Left kidney (tissue), 2 donors: ENCODE measurements around the gene GLT6D1. TPM values are rescaled to one million over a fixed set of nuclear protein-coding genes. Genes with fewer than 3 reads are reported as not detected.

Experiments
- DNase-seq: peaks from one replicate; pipeline ENCODE4 v3.0.0-alpha.2; 2013
- polyA plus RNA-seq: library from polyadenylated mRNA; unstranded; fragments of 120-200 nt; gene quantifications from one replicate; pipeline ENCODE4 v1.2.1, GENCODE V29; 2013; ENCODE audit not compliant: insufficient read length

The GLT6D1 gene
- polyA plus RNA-seq, 1 donor: not detected

DNA sequence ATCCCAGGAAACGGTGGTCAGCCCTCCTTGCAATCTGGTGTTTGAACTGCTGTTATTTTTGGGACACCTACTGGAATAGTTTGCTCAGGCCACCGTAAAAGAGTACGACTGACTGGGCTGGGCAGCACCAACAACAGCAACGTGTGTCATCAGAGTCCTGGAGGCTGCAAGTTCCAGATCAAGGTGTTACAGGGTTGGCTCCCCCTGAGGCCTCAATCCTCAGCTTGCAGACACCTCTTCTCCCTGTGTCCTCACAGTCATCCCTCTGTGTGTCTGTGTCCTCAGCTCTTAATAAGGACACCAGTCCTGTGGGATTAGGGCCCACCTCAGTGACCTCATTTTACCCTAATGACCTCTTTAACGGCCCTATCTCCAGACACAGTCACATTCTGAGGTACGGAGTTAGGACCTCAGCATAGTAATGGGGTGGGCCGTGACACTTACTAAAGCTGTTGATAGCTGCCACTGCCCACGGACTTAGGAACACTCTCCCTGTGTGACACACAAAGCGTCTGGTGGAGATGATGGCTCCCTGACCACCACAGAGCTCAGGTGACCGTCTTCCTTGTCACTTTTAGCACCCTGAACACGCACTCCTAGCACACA, 16.8 kb downstream of the GLT6D1 start:
- no peak for DNase-seq

DNA sequence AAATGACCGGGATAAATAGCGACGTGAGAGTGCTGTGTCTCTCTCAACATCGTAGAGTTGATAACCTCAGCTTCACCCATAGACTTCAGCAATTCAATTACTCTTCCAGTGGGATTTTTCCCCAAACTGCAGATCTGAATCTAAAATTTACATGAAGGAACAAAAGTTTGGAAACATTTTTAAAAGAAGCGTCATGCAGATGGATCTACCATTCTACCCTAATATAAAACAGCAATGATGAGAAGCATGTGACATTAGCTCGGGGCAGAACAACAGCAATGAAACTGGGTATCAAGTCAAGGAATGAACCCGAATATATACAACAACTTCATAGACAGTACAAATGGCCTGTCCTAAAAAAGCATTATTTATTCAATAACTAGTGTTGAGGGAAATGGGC, 18.8 kb downstream of the GLT6D1 start:
- DNase-seq: no peak

DNA sequence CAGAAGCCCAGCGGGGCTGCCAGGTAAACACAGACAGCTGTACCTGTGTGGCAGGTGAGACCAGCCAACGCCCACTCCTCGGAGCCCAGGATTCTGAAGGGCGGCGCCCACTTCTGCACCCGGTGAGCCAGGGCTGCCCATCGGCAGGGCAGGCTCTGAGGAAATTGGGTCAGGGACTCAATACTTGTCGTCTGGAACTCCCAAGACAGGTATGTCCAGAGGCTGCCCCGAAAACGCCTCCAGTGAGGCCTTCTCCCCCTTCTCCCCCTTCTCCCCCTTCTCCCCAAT, 19.8 kb downstream of the GLT6D1 start:
- DNase-seq: no peak

DNA sequence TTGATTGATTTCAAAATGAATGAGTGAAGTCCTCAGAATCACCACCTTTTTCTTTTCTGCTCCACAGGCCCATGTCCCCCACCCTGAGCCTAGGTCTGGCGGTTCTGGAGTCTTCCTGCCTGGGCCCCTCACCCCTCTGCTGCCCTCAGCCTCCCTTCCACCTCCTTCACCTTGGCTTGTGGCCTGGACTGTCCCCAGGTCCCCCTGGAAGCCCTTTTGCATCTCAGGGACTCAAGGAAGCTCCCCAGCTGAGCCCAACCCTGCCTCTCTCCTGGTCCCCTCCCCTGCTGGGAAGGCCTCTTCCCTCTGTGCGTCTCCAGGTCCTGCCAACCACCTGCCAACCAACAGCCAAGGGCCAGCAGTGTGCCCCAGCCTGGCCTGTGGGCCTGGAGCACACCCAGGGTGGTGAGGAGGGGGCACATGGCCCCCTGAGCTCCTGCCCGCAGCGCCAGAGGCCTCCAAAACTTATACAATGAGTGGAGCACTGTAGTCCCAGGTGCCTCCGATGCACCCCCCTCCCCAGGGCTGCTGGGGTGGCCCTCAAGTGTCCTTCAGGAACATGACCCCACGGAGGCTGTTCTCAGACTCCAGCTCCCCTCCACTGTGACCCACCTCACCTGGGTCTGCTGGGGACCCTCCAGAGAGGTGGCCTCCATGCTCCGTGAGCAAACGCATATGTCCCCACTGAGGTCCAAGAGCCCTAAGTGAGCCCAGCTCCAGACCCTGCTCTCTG, 20.3 kb downstream of the GLT6D1 start:
- DNase-seq: no peak

DNA sequence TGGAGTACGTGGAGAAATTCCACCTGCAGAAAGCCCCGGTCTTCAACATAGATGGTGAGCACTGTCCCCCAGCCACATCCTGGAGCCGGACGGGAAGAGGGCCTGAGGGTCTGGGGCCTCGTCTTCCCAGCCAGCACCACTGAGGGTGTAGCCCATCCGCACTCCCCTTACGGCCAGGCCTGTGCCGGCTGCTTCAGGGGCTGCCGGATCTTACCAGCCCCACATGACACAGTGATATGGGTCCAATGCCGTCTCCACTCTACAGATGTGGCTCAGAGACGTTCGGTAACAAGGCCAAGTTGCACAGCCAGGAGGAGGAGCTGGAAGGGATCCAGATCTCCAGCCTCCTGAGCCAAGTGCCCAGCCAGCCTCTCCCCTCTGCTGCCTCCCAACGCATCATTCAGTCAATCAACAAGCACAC, 21.3 kb downstream of the GLT6D1 start:
- no peak for DNase-seq

DNA sequence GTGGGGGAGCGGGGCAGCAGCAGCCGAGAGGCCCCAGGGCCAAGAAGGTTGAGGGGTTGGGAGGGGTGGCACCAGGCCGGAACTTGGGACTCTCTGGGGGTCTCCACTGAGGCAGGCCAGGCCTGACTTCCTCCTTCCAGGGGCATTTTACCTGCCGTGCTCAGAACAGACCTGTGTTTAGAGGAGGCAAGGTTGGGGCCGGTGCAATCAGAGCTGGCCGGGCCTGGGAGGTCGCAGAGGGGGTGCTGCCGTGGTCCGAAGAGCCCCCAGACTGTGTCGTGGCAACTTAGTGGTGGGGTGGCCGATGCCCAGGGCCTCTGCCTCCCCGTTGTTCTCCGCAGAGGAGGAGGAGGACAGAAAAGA, 21.8 kb downstream of the GLT6D1 start:
- DNase-seq: no peak

DNA sequence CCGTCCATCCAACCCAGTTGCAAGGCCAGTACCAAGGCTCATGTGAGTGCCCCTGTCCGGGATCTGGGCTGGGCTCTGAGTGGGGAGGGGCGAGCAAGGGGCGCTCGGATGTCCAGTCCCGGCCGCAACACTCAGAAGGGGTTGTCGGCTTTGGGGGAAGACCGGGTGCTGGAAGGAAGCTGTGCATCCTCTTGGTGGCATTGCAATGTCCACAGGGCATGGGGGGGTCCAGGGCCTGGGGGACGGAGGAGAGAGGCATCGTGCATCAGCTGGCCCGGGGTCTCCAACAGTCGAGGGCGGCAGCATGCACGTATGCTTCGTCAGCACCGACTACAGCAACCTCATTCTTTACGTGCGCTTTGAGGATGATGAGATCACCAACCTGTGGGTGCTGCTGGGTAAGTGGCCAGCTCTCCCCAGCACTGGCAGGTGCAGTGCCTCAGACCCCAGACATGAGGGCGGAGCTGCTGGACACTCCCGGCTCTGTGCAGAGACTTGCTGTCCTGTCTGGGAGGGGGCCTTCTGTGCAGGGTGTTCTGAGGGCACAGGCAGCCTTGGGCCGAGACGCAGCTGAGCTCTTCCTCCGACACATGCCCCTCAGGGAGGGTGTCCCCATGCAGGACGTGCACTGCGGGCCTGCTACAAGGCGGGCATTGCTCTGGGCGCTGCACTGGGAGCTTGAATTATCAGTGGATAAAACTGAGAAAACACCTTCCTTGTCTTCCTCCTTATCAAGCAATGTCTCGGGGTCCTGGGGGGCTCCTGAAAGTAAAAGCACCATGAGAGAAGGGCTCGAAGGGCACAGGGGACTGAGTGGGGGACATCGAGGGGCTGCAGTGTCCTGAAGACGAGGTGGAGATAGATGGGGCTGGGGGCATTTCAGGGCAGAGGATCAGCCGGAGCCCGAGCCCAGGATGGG, 22.5 kb downstream of the GLT6D1 start:
- DNase-seq: no peak

DNA sequence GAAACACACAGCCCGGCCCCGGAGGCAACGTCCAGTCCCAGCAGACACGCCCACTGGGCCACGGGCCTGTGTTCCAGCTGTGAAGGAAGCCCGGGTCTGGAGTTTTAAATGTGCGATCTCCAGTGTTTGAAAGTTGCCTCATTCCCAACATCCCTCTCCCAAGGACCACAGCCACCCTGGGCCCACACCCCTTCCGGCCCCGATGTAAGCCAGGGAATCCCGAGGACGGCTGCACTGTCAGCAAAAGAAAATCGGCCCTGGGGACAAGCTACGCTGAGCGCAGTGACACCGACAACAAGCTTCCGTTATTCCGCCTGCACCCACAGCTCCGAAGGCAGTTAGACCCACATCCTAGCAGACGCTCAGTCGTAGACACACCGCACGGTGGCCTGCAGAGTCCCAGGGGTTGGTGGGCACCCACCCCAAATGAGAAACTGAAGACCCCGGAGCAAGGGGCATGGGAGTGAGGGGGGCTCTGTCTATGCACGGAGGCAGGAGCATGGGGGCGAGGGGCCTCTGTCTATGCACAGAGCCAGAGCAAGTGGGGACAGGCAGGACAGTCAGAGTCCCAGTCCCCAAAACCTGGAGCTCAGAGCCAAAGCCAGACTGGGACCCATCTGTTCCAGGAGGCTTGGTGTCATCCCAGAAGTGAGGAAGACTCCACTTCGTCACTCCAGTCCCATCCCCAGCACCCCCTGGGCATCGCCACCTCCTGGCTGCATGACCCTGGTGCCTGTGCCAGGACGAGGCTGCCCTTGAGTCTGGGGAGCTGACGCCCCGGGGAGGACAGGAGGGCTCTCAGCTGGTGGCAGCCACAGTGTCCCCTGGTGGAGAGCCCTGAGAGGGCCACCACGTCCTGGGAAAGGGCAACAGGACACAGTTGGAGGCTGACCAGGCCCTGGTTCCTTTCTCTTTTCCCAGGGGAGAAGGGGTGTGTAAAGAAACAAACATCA, 23.4 kb downstream of the GLT6D1 start:
- no peak for DNase-seq

DNA sequence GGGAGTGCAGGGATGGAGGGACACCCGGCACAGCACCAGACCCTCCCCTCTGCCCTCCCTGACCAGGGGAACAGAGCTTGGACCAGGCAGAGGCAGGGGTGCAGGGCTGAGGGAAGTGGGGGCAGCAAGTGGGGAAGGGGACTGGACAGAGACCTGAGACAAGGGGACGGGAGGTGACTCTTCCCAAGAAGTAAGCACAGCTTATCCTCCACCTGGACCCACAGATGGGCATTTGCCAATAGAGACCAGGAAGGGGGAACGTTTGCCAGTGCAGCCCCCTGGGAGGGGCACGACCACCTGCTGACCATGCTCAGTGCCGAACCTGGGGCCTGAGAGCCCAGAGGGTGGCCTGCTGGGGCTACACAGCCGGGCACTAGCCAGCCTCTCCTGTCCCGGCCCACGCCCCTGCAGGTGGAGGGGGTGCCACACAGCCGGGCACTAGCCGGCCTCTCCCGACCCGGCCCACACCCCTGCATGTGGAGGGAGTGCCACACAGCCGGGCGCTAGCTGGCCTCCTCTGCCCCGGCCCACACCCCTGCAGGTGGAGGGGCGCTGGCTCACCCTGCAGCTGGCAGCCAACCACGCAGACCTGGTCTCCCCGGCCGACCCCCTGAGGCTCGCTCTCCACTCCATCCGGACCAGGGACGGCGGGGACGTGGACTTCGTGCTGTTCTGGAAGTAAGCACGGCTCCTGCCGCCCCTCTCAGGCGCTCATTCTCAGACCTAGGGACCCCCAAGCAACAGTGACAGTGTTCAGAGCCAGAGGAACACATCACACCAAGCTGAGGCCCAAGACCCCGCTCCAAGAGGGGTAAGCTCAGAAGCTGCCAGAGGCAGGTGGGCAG, 24.3 kb downstream of the GLT6D1 start:
- DNase-seq: no peak

DNA sequence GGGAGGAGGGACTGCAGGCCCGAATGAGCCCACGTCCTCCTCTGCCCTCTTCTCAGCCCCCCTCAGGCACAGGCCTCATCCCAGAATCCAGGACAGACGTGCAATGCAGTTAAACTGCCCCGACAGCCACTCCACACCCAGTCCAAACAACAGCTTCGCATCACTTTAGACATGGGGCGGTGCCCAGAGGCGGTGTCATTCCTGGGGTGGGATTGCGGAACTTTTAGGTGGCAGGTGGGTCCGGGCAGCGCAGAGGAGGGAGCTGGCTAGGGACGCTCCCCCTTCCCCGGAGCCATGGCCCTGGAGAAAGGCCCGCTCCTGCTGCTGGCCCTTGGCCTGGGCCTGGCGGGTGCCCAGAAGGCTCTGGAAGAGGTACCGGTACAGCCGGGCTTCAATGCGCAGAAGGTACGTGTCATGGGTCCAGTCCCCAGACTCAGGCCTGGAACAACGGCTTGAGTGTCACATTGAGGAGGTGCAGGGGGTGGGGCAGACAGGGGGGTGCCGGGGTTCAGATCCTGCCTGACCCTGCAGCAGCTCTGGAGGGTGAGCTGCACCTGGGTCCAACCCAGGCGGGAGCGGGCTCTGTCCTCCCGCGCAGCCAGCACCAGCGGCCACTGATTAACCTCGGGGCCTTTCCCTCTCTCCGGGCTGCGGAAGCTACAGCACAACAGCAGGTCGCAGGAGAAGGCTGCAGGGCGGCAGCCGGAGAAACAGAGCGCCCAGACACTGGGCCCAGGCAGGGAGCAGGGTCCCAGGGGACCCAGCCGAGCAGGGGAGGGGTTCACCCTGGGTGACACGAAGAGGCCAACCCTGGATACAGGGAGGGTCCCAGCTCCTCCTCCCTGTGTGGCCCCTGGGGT, 25.2 kb downstream of the GLT6D1 start:
- DNase-seq: no peak

DNA sequence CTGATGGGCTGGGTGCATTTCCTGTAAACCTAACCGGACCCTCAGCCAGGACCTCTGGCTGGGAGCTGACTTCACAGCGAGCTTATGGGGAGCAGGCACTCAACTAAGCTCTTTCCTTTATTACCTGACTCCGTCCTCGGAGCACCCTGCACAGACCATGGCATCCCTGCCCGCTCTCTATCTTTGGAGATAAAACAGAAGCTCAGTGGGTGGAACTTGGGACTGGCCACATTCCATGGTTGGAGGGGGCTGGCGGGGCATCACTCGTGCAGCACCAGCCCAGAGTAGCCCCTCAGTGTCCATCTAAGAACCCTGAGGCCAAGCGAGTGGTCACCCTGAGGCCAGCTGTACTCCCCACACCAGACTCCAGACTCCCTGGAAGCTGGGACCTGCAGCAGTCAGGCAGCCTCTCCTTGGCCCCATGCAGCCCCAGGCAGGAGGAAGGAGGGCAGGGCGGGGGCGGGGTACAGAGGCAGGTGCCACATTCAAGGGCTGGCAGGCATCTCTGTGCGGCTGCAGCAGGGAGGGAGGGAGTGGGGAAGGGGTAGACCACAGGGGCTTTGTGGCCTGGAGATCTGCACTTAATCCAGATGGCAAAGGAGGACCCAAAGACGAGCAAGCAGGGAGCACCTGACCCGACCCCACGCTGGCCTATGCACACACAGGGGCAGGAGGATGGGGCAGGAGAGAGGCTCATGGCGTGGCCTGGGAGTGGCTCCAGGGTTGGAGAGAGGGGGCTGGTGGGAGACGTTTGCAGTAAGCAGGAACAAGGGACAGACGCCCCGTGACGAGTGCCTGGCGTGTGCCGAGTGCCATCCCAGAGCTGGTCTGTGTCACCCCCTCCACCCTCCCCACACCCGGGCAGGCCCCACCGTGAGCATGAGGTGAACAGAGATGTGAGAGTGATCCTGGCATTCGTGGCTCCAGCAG, 26.1 kb downstream of the GLT6D1 start:
- no peak for DNase-seq

DNA sequence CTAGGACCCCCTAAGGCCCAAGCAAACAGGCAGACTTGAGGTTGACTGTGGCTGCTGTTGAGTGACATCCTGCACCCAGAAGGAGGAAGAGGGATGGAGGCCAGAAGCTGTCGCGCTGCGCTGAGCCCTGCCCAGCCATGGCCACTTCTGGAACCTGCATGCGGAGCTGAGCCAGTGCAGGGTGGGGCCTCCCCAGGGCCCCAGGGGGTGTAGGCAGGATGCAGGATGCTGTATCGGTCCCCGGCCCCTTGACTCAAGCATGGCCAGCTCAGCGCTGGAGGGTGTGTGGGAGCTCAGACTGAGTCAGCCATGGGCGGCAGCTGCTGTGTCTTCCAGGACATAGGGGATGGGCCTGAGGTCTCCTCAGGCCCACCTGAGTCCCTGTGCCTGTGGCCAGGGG, 26.9 kb downstream of the GLT6D1 start:
- no peak for DNase-seq

DNA sequence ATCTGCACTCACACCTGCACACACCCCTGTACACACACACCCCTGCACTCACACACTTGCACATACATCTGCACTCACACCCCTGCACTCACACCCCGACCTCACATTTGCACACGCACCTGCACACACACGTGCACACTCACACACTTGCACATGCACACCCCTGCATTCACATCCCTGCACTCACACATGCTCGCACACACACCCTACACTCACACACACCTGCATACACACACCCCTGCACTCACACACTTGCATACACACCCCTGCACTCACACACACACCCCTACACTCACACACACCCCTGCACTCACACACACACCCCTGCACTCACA, 27.5 kb downstream of the GLT6D1 start:
- no peak for DNase-seq

DNA sequence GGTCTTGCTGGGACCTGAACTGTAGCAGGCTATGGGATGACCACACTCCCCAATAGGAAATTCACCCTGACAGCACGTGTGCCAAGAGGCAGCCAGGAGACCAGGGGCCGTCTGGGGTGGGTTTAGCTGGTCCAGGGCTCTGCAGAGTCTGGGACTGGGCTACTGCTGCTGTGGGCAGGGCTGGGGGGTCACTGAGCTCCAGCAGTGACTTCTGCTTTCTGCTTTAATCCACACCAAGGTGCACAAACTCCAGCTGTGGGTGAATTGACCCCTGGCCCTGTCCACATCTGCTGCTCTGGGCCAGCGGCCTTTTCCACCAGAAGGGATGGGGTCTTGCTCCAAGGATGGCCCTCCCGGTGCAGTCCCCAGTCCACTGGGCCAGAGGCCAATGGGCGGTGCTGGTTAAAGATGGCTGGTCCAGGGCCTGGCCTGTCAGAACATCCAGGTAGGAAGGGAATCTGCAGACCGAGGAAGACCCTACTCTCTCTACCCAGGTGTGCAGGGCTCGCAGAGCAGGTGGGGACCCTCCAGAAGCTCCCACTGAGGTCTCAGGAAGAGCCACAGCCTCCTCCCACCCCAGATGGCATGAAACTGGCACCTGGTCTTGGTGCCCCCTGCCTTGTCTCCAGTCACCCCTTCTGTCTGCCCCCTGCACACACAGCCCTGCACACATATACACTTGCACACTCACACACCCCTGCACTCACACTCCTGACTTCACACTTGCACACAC, 28.0 kb downstream of the GLT6D1 start:
- DNase-seq: no peak

DNA sequence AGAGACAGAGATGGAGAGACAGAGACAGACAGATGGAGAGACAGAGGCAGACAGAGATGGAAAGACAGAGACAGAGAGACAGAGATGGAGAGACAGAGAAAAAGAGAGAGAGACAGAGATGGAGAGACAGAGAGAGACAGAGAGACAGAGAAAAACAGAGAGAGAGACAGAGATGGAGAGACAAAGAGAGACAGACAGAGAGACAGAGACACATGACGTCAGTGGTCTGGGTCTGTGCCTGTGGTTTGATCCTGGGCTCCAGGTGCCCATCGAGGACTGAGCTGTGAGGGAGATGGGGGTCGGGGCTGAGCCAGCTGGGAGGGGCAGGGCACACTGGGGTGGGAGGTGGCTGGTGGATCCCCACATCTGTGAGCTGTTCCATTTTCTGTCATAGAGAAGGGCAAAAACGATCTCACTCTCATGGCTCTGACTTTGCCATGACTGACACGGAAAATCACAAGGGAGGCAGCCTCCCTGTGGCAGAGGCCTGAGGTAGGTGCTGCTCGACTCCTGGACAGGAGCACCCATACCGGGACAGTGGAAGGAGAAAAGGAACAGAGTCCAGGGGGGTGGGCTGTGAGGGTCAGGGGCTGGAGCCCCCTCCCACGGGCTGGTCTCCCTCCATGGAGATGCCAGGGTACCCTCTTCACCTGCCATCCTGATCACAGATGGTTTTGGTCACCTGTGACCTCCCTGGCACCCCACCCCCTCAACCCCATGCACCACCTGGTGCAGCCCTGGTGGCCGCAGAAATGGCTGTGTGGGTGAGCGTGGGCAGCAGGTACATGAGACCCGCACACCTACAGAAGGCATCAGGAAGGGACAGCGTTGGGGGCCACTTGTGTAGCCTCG, 28.8 kb downstream of the GLT6D1 start:
- no peak for DNase-seq

DNA sequence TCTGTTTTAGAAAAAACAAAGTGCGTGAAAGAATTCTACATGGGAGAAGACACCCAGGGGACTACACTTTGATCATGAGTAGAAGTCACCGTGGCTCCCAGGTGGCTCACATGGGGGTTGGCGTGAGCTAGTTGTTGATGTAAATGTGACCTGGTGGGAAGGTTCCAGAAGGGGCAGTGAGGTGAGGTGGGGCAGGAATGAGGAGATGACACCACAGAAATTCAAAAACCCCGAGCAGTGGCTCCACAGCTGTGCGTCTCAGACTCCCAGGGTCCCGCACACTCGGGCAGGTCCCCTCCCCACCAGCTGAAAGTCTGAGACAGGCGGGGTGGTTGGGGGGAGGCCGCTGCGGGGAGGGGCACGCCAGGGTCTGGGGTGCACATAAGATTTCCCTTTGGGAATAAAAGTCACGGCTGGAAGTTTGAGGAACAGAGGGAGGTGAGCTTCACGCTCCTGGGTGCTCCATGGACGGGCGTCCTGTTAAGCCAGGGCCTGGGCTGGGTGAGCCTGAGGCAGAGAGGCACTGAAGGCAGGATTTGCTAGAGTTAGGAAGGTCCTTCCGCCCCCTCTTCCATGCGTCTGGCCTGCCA, 29.9 kb downstream of the GLT6D1 start:
- DNase-seq: no peak

DNA sequence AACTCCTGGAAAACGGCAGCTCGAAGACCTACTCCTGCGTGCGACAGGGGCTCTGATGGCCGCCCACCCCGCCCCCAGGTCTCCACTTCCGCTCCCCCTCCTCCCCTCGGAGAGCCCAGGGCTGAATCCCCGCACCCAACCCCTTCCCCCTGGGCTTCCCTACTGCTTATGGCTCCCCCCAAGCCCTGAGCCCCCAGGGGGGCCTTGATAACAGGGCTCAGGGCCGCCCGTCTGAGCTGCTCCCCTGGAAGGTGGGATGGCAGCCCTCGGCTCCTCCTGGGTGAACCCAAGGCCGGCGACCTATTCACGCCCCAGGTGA, 30.4 kb downstream of the GLT6D1 start:
- DNase-seq: no peak
